Epithelial cell of proximal tubule (primary cell): ENCODE measurements around the gene TMEM144. TPM values are rescaled to one million over a fixed set of nuclear protein-coding genes. Genes with fewer than 3 reads are reported as not detected.

Experiments
- DNase-seq: peaks from one replicate; pipeline ENCODE4 v3.0.0-alpha.2; 2011; ENCODE audit warnings: low read depth
- H3K4me3 ChIP-seq: 2 replicates; pipeline ENCODE4 v1.5.1; 2011; ENCODE audit warnings: low read depth, mild to moderate bottlenecking, low read length
- total RNA-seq: library from RNA; depleted of rRNA; stranded (reverse); fragments of >200 nt; gene quantifications from 2 replicates; pipeline ENCODE4 v1.2.3, GENCODE V29; 2015
- TF ChIP-seq, protein P1 (sequence below): conservative IDR thresholded peaks from 2 replicates; pipeline ENCODE4 v1.5.1; 2012; ENCODE audit warnings: low read depth, mild to moderate bottlenecking, low read length

Gene TMEM144
- total RNA-seq, 1 donor from 2014 or later = 2.9 TPM

DNA sequence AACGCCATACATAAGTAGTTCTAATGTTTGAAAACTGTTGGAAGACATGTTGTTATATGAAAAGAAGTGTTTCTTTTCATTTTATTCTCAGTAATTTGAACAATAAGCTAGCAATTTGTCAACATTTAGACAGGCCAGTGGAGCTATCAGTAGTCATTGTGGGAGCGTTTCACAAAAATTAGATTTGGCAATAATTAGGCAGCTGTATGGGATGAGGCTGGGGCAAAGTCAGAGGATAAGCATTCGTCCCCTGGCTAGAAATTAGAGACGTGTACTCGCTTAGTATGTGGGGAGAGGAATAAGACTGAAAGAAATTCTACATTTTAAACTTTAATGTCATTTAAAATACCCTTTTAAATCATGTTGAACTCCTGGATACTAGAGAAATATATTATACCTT, 70.6 kb downstream of the TMEM144 start:
- no peak overlapping the region for H3K4me3 ChIP-seq
- TF ChIP-seq, protein P1, sequence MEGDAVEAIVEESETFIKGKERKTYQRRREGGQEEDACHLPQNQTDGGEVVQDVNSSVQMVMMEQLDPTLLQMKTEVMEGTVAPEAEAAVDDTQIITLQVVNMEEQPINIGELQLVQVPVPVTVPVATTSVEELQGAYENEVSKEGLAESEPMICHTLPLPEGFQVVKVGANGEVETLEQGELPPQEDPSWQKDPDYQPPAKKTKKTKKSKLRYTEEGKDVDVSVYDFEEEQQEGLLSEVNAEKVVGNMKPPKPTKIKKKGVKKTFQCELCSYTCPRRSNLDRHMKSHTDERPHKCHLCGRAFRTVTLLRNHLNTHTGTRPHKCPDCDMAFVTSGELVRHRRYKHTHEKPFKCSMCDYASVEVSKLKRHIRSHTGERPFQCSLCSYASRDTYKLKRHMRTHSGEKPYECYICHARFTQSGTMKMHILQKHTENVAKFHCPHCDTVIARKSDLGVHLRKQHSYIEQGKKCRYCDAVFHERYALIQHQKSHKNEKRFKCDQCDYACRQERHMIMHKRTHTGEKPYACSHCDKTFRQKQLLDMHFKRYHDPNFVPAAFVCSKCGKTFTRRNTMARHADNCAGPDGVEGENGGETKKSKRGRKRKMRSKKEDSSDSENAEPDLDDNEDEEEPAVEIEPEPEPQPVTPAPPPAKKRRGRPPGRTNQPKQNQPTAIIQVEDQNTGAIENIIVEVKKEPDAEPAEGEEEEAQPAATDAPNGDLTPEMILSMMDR = no peak
- no peak for DNase-seq

DNA sequence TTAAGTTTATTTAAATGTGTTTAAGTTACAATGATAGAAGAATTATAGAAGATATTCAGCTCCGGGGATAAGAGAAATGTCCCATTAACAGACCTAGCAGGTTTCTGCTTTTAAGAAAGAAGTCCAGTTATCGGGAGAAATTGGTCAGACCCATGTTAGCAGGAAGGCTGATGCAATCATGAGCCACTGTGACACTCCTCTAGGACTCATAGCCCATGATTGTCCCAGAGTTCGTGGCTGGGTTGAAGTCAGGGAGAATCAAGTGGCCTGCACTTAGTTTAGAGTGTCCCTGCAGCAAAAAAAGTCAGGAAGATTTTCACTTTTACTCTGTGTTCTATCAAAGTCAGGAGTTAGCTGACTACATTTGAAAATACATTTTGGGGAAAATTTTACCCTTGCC, 72.0 kb downstream of the TMEM144 start:
- TF ChIP-seq, protein P1 = no peak
- H3K4me3 ChIP-seq = no peak overlapping the region
- DNase-seq = no peak

DNA sequence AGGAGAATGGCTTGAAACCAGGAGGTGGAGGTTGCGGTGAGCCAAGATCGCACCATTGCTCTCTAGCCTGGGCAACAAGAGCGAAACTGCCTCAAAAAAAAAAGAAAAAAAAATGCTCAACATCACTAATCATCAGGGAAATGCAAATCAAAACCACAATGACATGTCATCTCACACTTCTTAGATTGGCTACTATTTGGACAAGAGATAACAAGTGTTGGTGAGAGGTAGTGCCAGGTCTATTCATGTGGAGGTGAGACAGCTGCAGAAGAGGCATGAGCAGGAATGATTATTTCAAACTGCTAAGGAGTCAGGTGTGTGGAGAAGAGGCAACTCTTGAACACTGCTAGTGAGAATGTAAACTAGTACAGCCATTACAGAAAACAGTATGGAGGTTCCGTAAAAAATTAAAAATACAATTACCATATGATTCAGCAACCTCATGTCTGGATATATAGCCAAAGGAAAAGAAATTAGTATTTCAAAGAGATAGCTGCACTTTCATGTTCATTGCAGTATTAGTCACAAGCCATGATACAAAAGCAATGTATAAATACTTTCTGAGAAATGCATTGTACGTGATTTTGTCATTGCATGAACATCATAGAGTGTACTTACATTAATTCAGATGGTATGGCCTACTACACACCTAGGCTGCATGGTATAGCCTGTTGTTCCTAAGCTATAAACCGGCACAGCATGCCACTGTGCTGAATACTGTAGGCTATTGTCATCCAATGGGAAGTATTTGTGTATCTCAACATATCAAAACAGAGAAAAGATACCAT, 75.3 kb downstream of the TMEM144 start:
- no peak overlapping the region for H3K4me3 ChIP-seq
- DNase-seq = no peak
- TF ChIP-seq, protein P1 = no peak

DNA sequence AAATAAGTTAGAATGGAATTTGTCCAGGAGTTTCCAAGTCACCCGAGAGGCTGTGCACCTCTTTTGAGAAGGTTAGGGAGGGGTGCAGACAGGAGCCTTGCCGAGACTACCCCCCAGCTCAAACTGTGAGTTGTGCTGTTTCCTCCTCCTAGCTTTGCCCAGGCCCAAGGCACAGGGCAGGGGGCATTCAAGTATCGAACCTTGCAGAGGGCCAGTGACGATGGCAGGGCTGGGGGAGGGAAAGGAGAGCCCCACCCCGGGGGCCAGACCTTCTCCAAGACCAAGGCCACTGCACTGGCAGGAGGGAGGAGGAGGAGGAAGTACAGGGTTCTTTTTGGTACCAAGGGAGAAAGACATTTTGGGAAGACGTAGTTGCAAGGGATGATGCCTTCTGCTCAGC, 80.6 kb downstream of the TMEM144 start:
- no peak overlapping the region for H3K4me3 ChIP-seq
- TF ChIP-seq, protein P1 = no peak
- DNase-seq = no peak

DNA sequence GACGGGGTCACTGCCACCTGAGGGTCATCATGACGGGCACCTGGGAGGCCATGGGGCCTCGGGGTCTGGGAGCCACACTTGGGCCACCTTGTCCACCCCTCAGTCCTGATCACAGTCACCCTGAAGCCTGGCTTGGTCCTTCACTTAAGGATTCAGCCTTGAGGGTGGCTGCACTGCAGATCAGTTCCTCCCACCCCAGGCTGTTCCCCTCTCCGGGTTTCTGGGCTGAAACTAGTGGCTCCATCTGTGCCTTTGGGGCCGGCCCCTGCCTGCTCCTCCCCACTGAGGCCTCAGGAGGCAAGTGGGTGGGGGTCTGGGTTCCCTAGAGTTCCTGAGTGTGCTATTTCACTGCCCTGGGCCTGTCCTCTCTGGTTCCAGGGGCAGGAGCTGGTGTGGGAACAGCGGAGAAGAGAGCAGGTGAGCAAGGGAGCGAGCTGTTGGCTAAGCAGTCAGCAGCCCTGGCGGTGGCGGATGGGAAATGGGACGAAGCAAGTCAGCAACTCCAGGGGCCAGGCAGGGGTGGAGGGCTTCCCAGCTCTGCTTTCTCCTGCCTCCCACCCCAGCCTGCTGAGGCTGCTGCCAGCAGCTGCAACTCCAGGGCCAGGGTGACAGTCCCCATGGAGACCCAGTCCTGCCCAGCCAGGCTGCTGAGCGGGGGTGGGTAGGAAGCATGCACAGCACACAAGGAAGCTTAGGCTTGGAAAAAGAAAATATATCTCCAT, 81.2 kb downstream of the TMEM144 start:
- TF ChIP-seq, protein P1 = no peak
- no peak for DNase-seq
- H3K4me3 ChIP-seq = no peak overlapping the region

DNA sequence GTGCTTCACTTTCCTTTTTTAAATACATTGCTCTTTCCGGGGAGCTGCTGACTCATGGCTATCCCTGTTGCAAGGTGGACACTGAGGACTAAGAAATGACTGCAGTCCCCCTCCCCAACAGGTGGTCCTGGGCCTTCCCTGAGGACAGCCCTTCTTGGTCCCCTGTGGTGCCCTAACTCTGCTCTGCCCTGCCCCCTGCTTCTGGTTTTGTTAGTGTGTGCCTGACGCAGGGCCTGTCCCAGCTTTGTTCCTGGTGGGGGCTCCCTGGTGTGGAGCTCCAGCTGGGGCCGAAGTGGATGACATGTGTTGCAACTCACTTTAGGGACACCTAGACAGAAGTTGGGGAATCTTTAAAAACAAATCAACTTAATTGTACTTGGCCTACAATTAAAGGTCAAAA, 81.9 kb downstream of the TMEM144 start:
- no peak for DNase-seq
- H3K4me3 ChIP-seq = no peak overlapping the region
- TF ChIP-seq, protein P1 = no peak
